DMS 273 treated with DMSO at 0.1 percent for 48 hours (cell line): ENCODE measurements around the gene CACNA2D4.

Experiments used
- DNase-seq: peaks from one replicate; lab custom pipeline; 2025; lab: John Stamatoyannopoulos, UW

CACNA2D4 gene

GRCh38 chr12:1844661-1845409, 73.6 kb downstream of the CACNA2D4 start:
- no peak for DNase-seq

GRCh38 chr12:1844223-1844622, 74.2 kb downstream of the CACNA2D4 start:
- DNase-seq: no peak

GRCh38 chr12:1843641-1844005, 74.8 kb downstream of the CACNA2D4 start:
- no peak for DNase-seq

- DNase-seq: no peak
Observed at GRCh38 chr12:1842905-1843640, 75.4 kb downstream of the CACNA2D4 start.

- no peak for DNase-seq
Observed at GRCh38 chr12:1842183-1842904, 76.1 kb downstream of the CACNA2D4 start.

GRCh38 chr12:1841586-1842182, 76.8 kb downstream of the CACNA2D4 start:
- DNase-seq: no peak

GRCh38 chr12:1840981-1841425, 77.4 kb downstream of the CACNA2D4 start:
- no peak for DNase-seq

- no peak for DNase-seq
Observed at GRCh38 chr12:1839956-1840951, 78.2 kb downstream of the CACNA2D4 start.

- DNase-seq: no peak
Observed at GRCh38 chr12:1839464-1839863, 79.0 kb downstream of the CACNA2D4 start.

- no peak for DNase-seq
Observed at GRCh38 chr12:1838994-1839365, 79.5 kb downstream of the CACNA2D4 start.

- no peak for DNase-seq
Observed at GRCh38 chr12:1838205-1838993, 80.1 kb downstream of the CACNA2D4 start.

GRCh38 chr12:1837541-1838204, 80.8 kb downstream of the CACNA2D4 start:
- no peak for DNase-seq

- peak; percentile 36 for DNase-seq
Observed at GRCh38 chr12:1836854-1837421, 81.5 kb downstream of the CACNA2D4 start.

GRCh38 chr12:1836241-1836803, 82.1 kb downstream of the CACNA2D4 start:
- no peak for DNase-seq

- DNase-seq: no peak
Observed at GRCh38 chr12:1835211-1836131, 83.0 kb downstream of the CACNA2D4 start.

GRCh38 chr12:1834186-1834925, 84.1 kb downstream of the CACNA2D4 start:
- no peak for DNase-seq

- DNase-seq: no peak
Observed at GRCh38 chr12:1833596-1834028, 84.8 kb downstream of the CACNA2D4 start.
